NCI-H510A (cell line): ENCODE measurements around the gene SLC38A11.

Source experiments
- DNase-seq: peaks from one replicate; lab custom pipeline; 2025; lab: John Stamatoyannopoulos, UW

SLC38A11 gene

DNA sequence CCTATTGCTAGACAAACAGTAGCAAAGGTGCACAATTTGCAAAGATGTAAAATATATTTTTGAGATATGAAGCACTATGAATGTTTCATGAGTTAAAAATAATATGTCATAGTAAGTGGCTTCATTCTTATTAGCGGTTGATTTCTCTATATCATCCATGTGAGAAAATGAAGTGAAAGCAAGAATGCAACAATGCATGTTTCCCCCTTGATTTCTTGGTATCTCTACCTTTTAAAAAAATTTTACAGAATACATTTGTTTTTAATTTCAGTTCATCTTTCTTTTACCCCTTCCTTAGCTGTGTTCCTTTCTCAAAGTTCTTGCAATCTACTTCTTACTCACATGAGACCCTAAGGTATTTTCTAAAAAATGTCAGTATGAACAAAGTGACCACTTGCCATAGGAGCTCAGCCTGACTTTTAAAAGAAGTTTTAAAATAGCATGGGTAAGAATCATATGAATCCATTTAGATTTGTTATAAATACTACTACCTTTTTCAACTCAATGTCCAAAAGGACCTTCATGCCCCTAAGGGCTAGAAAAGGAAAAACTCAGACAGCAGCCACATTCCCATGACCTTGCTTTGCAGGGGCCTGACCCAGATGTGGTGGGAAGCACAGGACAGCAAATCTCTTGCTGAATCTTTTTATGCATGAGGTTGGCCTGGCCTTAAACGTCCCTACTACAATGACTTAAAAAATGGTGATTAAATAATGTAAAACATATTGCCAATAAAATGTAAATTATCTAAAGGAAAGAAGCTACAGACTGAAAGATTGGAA is 14.8 kb upstream of the SLC38A11 start:
- no peak for DNase-seq

DNA sequence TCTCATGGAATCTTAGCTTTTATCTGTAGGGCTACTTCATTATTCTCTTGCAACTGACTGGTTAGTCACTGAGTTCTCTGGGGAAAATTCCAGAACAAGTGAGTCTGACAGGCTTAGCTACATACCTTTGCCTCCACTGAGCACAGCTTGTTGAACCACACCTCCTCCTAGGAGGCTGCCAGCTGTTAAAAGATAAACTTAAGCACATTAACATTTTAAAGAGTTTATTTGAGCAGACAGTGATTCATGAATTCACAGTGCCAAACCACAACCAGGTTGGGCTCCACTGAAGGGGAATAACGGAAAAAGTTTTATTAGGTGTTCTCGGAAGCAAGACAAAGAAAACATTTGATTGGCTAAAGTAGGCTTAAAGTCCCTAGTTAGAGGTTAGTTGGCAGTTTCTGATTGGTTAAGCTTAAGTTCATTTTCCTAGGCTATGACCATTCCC is 12.5 kb upstream of the SLC38A11 start:
- no peak for DNase-seq

DNA sequence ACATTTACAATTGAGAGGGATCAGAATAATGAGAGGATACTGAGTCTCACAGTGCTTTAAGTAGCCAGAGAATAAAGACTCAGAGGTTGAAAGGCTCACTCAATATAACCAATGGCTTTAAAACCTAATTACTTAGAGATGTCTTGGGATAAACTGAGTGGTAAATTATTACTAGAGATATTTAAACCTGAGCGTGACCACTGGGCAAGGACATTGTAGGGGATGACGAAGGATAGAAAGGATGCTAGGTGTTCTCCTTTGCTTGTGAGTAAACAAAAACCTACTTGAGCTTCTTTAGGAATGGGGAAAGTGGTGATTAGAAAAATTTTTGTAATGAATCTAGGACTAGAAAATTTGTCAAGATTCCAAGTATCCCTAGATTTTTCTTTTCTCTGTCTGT is 12.0 kb upstream of the SLC38A11 start:
- DNase-seq: no peak

DNA sequence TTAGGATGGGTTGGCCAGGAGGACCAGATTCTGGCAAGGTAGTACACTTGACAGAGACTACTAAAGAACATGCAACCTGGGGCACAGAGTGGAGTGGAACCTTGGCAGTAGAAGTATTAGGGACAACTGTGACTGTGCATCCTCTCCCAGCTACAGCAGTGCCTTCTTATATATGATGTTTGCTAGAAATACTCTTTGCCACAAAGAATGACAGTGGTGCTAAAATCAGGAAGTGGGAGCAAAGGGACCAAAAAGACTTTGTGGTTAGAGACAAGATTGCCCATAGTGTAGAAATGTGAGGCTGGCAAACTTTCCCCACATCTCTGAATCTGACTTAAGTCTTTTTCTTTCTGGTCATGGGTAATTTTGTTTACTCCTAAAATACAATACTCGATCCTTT is 9.4 kb upstream of the SLC38A11 start:
- no peak for DNase-seq

DNA sequence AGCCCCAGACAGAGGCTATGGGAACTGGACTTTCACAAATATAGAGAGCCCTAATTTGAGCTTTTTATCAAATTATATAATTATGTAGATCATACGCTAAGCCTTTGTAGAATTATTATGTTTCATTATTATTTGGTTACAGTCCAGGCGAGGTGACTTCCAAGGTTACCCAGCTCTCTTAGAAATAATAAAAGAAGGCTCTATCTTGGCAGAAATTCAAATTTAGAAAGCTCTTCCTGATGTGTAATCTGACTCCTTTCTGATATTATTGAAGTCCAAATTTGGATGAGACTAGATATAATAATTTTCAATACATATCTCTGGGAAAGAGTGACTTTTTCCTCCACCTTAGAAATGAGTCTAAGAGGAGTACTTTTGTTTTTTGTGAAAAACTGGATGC is 4.8 kb upstream of the SLC38A11 start:
- no peak for DNase-seq

DNA sequence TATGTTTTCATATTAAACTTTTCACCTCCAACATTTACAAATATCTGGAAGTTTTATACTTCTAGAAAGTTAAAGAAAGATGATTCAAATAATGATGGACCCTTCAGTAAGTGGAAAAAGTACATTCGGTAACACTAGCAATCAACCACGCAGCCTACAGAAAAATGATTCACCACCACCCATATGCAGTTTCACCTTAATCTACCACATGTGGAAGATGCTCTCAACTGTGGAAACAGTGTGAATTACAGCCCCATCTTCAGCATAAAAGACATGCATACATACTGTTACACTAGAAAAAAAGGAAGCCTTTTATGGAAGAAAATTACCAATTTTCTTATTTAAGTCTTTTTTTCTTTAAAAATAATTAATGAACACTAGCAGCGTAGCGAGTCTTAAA is 1.1 kb downstream of the SLC38A11 start:
- no peak for DNase-seq

DNA sequence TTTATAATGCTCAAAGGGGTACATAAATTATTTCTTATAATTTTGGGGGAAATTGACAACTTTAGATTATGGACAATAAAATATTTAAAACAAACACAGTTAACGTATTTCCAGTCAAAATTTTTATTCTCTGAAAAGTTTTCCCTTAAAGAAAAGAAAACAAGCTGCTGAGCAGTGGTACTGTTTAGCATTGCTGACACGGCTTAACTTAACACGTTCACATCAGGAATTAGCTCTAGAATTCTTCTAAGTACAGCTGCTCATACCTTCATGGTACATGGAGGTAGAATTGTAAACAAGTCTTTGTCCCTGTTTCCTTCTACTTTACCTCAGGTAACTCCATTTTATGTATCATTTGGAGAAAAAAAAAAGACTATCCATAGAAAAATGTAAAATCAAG is 2.0 kb downstream of the SLC38A11 start:
- DNase-seq: no peak

DNA sequence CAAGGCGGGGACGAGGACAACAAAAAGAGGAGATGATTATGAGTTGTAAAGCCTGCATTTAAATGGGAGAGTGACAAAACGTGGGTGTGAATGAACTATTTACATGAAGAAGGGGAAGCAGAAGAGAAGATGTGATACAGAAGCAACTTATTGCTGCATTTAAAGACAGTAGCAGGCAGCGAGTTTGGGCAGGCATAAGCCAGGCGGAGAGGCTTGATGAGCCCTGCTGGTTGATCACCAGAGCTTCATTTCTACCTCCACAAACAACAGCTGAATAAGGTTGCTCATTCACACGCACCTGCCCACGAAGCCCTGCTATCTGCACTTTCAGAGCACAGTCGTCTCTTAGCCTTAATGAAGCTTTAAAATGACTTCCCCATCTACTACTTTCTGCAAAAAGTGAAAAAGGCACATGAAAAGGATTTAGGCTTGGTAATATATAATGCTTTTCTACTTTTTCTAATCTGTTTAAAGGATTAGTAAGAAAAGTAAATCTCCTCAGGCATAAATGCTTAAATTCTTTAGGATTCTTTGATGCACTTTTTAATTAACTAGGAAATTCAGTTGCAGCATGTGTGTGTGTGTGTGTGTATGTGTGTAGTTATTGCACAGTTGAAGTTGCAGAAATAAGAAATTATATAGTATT is 3.1 kb downstream of the SLC38A11 start:
- no peak for DNase-seq

DNA sequence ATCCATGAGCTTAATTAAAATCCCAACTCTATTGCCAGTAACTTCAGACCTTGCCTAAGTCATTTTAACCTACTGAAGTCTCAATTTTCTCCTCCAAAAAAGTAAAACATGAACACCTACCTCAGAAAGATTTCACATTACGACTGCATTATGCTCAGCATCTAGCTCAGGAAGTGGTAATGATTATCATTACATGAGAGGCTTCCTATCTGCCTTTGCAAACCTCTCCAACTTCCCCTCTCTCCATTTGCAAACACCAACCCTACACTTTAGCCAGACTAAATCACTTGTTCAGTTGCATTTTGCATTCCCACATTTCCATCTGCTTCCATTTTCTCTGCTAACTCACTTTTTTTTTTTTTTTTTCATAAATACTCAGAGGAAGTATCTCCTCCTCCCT is 6.8 kb downstream of the SLC38A11 start:
- no peak for DNase-seq

DNA sequence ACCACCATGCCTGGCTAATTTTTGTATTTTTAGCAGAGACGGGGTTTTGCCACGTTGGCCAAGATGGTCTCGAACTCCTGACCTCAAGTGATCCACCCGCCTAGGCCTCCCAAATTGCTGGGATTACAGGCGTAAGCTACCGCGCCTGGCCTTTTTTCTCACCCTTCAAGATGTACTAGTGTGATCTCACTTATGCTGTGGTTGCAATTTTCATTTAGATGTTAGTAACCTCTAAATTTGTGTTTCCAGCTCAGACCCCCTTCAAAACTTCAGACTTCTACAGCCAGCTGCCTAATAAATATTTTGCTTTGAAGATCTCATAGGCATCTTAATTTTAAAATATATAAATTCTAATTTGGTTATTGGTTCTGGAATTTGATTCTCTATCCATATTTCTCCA is 8.0 kb downstream of the SLC38A11 start:
- no peak for DNase-seq

DNA sequence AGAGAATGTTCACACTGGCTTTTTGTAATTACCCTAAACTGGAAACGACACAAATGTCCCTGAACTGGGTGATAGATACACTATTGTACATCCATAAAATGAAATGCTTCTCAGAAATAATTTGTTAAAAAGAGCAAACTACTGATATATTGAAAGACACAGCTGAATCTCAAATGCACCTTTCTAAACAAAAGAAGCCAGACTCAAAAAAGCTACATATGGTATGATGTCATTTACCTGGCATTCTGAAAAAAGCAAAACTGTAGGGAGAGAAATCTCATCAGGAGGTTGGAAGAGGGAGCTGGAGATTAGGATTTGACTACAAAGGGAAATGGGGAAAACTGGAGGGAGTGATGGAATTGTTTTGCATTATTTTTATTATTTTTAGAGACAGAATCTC is 12.0 kb downstream of the SLC38A11 start:
- no peak for DNase-seq

DNA sequence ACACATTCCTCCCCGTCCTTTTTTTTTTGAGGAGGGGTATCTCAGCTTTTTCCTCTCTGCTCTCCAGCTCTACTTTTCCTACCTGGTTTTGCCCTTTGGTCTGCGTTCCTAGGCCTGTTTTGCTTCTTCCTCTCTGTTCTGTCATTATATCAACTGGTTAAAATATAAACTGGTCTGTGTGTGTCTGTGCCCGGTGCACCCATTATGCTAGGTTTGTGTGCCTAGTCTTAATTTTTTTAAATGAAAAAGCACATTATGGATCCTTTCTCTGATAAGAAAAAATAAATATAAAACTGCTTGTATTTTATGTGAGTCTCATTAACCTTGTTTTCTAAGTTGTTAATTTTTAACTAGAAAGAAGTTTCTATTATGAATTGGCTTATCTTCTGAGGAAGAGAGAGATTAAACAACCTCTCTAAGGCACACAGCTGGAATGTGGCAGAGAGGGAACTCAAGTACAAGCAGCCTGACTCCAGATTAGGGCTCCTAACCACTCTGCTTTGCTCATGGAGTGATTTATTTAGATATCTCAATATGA is 17.4 kb downstream of the SLC38A11 start:
- no peak for DNase-seq

DNA sequence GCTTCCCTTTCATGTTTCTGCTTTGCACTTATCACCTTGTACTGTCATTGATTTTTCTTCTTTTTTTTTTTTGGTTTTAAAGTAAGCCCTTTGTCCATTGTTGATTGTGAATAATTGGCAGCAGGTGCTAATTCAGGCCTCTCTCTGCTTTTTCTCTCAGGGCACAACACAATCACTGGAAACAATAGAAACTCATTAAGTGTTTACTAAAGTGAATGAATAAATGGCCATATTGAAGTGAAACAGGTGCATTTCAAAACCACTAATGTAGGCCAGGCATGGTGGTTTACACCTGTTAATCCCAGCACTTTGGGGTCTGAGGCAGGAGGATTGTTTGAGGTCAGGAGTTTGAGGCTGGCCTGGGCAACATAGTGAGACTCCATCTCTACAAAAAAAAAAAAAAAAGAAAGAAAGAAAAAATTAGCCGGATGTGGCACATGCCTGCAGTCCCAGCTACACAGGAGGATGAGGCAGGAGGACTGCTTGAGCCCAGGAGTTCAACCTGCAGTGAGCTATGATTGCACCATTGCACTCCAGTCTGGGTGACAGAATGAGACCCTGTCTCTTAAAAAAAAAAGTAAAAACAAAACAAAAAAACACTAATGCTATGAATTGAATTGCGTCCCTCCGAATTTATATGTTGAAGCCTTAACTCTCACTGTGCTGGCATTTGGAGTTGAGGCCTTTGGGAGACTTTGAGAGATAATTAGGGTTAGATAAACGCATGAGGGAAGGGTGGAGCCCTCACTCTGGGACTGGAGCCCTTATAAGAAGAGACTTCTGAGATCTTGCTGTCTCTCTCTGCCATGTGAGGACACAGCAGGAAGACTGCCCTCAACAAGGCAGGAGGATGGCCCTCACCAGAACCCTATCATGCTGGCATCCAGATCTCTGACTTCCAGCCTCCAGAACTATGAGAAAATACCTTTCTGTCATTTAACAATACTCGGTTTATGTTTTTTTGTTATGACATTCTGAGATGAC is 19.9 kb downstream of the SLC38A11 start:
- DNase-seq: no peak

DNA sequence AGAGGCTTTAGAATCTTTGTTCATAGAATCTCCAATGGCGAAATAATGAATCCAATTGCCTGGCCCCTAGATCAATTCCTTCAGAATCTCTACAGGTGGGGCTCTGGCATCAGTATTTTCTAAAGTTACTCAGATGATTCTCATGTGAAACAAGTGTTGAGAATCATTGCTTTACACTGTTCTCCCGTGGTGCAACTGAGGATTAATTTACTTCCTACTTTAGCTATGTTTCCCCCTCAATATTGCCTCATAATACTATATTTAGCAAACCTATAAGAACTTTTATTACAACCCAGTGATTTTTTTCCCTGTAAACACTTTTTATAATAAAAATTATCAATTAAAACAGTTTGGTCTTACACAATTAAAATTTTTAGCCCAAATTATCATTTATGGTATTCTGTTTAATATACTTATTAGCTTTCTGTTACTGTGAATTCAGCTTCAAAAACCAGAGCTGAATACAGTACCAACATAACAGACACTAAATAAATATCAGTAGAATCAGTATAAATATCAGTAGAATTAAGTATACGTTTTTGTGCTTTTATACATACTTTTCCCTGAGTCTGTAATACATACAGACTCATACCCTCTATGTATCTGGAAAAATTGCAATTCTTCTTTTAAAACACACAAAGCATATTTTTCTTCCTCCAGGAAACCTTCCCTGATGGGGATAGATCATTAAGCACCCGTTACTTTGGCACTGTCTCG is 20.8 kb downstream of the SLC38A11 start:
- no peak for DNase-seq

DNA sequence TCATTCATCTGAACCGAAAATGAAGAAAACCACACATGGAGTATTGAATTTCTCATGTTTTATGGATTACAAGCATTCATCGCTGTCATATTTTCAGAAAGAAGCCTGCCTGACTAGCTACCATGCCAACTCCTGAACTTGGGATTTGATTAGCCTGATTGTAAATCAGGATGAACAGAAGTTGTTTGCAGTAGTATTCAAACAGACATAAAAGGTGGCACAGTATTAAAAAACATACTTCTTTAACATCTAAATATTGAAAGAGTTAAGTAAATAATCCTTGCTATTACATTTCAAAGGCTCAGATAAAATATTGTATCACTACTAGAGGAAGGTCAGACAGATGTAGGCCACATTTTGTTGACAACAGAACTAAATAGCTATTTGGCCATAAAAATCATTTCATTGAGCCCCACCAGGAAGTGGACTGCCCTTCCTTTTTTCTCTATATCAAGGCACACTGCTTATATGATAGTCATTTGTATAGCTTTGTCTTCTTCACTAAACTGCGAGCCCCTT is 21.6 kb downstream of the SLC38A11 start:
- DNase-seq: no peak

DNA sequence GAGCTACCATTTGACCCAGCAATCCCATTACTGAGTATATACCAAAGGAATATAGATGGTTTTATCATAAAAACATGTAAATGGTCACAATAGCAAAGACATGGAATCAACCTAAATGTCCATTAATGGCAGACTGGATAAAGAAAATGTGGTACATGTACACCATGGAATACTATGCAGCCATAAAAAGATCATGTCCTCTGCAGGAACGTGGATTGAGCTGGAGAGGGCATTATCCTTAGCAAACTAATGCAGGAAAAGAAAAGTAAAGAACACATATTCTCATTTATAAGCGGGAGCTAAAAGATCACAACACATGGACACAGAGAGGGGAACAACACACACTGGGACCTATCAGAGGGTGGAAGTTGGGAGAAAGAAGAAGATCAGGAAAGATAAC is 22.9 kb downstream of the SLC38A11 start:
- DNase-seq: no peak

DNA sequence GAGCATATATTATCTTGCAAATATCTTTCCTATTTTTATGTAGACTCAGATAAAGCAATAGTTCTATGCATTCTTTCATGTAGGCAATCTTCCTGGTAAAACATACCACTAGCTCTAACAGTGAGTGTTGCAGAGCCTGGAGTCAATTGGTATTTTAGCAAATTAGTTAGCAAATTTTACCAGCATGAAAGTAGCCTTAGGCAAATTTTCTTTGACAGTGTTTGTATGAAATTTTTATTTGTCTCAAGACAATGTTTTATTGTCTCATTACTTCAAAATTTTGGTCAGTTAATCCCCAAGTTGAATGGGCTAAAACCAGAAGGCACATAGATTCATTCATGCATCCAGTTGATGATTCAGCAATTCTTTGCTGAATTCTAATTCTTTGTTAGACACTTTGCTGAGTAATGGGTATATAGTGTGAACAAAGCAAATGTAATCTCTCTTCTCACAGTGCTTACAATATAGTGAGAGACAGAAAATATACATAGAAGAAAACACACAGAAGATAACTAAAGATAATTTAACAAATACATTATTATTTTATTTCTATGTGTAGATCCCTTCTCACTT is 27.1 kb downstream of the SLC38A11 start:
- no peak for DNase-seq

DNA sequence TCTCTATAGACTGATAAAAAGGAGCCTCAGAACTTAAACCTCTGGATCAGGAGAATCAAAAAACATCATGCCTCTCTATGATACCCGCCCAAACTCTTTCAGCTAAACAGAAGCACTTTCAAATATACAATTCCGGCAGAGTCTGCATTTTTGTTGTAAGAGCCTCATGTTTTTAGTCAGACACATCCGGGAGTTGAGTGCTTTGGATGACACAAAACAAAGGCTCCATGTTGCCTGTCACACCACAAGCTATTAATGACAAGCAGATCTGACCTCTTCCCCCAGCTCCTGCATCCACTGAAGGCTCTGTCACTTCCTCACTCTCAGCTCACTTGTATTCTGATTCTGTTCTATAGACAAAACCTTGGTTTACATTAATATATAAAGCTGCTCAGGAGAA is 33.2 kb downstream of the SLC38A11 start:
- DNase-seq: no peak

DNA sequence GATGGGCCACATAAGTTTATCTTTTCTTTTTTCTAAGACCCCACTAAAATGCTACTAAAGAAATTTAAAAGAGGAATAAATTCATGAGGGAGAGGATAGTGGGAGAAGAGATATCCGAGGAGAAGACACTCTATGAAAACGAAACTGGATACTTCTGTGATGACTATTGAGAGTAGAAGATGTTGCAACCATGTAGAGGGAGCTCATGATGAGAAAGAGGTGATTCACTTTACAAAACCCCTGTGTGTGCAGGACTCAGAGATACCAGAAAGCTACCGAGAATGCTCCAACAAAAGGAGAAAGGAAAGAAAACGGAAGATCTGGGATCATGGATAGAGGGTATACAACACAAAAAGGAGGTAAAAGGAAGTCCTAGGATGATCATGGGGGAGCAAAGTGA is 34.9 kb downstream of the SLC38A11 start:
- DNase-seq: no peak

DNA sequence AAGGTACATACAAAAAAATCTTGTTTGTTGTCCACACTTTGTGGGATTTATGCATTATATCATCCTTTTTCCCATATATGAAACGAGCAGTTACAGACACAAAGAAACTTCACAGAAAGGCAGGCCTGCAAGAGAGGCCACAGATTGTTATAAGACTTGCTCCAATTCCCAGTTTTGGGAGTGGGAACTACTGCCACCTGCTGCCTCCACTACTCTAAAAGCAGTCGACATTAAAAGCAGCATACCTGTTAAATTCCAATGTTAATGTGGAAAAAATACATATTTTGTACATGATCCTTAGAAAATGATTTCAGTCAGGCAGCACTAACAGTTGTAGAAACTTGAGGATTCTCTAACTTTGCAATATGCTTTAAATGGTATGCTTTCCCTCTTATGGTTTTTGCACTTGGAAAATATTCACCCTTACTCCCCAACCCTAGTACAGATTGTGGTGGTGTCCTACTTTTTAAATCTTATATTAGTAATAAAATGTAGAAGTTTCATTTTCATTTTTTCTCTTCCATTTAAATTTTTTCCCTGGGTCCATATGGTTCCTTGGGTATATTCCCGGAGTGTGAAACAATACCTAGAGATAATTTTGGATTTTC is 37.9 kb downstream of the SLC38A11 start:
- DNase-seq: no peak

DNA sequence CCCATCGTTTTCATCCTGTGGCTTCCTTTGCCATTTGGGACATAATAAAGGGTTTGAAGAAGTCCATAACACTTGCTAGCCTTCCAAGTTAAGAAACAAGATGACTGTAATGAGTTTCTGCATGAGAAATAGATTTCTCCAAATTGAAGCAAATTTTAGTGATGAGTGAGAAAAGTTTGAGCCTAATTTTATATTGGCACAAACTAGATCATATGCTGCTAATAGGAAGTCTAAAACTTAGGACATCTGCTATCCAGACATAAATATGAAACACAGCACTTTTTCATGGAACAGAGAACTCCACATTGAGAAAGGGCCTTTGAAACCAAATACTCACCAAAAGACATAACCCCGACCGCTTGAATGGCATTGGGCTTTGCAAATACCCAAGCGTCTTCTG is 39.8 kb downstream of the SLC38A11 start:
- DNase-seq: no peak
